Loucy (cell line): ENCODE measurements around the gene VTN.

Source experiments
- CTCF ChIP-seq: fragments of 200-600 bp; sonication (generic); conservative IDR thresholded peaks from 2 replicates; pipeline ENCODE4 v1.5.1; 2014; ENCODE audit warnings: mild to moderate bottlenecking, antibody characterized with exemption, low read length
- EZH2phosphoT487 ChIP-seq: fragments of 200-600 bp; IDR thresholded peaks from 2 replicates; pipeline ENCODE4 v1.6.1; 2018; ENCODE audit warnings: antibody characterized with exemption, mild to moderate bottlenecking, moderate library complexity, borderline replicate concordance

GRCh38 chr17:28335959-28336871, 33.9 kb downstream of the VTN start:
- TF ChIP-seq CTCF (no peak), EZH2phosphoT487 (no peak)
